Mesodermal cell (in vitro differentiated cells): ENCODE results near the gene ATG4A.

ENCODE experiments used
- H3K27ac ChIP-seq: 2 replicates; pipeline ENCODE4 v1.7.0; 2013; ENCODE audit warnings: mild to moderate bottlenecking, low read depth, low read length, moderate library complexity; ENCODE audit not compliant: severe bottlenecking
- H3K36me3 ChIP-seq: 2 replicates; pipeline ENCODE4 v1.7.1; 2013; ENCODE audit warnings: mild to moderate bottlenecking, low read length, moderate library complexity; ENCODE audit not compliant: control insufficient read depth, insufficient read depth
- H3K4me1 ChIP-seq: one replicate; pipeline ENCODE4 v1.7.1; 2013; ENCODE audit warnings: mild to moderate bottlenecking, low read length; ENCODE audit not compliant: insufficient read depth, control insufficient read depth, poor library complexity, severe bottlenecking
- H3K4me3 ChIP-seq: 2 replicates; pipeline ENCODE4 v1.7.0; 2013; ENCODE audit warnings: low read length, control low read depth, mild to moderate bottlenecking; ENCODE audit not compliant: insufficient read depth, poor library complexity, severe bottlenecking; ENCODE audit errors: extremely low read depth
- H3K9me3 ChIP-seq: 2 replicates; pipeline ENCODE4 v1.7.1; 2013; ENCODE audit warnings: mild to moderate bottlenecking, low read length, moderate library complexity; ENCODE audit not compliant: control insufficient read depth
- WGBS, 2 experiments: methylation state at CpG; one replicate each; pipeline ENCODE4 v1.1.5; 2013; ENCODE audit warnings: missing lambda C conversion rate in 2 of 2; ENCODE audit not compliant: insufficient coverage in 2 of 2; 5-methylcytosine and 5-hydroxymethylcytosine counted together

ATG4A gene

GRCh38 chrX:108072746-108073145 is 18.8 kb upstream of the ATG4A start:
- no peaks in the 10 kb centered on the region for H3K4me1 ChIP-seq
- no CpG with 5 or more reads among the region's 5 CpGs for WGBS, 2 experiments
- H3K27ac ChIP-seq: no peak overlapping the region
- no peak overlapping the region for H3K4me3 ChIP-seq
- H3K9me3 ChIP-seq: no peaks in the 10 kb centered on the region
- H3K36me3 ChIP-seq: no peaks in the 10 kb centered on the region

GRCh38 chrX:108081110-108081509 is 10.5 kb upstream of the ATG4A start:
- no peak overlapping the region for H3K4me3 ChIP-seq
- peaks cover 9% of the 10 kb centered on the region for H3K36me3 ChIP-seq
- 100% methylated on average over 1 of the region's 2 CpGs; no CpG with 5 or more reads in 1 of the 2 experiments for WGBS, 2 experiments
- H3K9me3 ChIP-seq: no peaks in the 10 kb centered on the region
- H3K4me1 ChIP-seq: no peaks in the 10 kb centered on the region
- H3K27ac ChIP-seq: no peak overlapping the region

DNA sequence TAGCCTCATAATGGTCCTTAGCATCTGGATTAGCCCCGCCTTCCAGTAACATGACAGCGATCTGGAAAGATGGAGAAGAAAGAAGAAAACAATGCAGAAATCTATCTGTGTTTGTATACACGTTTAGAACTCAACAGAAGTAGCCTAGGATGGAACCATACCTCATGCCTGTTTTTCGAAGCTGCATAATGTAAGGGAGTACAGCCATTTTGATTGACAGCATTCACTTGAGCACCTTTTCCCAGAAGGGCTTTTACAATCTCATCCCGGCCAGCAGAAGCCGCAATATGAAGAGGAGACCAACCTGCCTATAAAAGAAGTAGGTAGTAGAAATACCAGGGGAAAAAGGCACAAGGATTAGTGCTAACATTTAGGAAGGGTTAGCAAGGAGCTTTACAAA is 3.8 kb upstream of the ATG4A start:
- no peak overlapping the region for H3K27ac ChIP-seq
- peaks cover 27% of the 10 kb centered on the region for H3K36me3 ChIP-seq
- H3K4me3 ChIP-seq: no peak overlapping the region
- peaks cover 2% of the 10 kb centered on the region for H3K4me1 ChIP-seq
- H3K9me3 ChIP-seq: no peaks in the 10 kb centered on the region
- 90 to 100% methylated on average over 2 of the region's 6 CpGs for WGBS, 2 experiments

DNA sequence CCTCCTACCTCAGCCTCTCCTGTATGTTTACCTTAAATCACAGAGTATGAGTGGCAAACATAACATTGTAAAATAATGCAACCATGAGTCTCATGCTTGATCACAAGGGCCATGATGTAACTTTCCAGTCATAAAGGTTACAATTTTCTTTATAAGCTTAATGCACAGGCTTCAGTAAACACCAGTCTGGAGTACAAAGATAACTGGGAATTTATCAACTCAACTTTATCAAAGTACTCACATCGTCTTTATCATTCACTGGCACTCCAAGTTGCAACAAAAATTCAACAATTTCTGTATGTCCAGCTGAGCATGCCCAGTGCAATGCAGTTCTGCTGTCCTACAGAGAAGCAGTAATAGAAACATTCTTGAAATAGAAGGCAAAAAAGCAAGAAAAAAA is 3.1 kb upstream of the ATG4A start:
- no peaks in the 10 kb centered on the region for H3K9me3 ChIP-seq
- no peak overlapping the region for H3K27ac ChIP-seq
- H3K4me1 ChIP-seq: peaks cover 2% of the 10 kb centered on the region
- H3K36me3 ChIP-seq: peaks cover 27% of the 10 kb centered on the region
- no CpG with 5 or more reads among the region's 1 CpG for WGBS, 2 experiments
- no peak overlapping the region for H3K4me3 ChIP-seq

GRCh38 chrX:108090491-108091263 is 901 bp upstream of the ATG4A start:
- H3K9me3 ChIP-seq: no peaks in the 10 kb centered on the region
- H3K4me3 ChIP-seq: peak overlapping the region; percentile 56
- H3K36me3 ChIP-seq: peaks cover 19% of the 10 kb centered on the region
- WGBS, 2 experiments: 0% methylated on average over 3 to 4 of the region's 20 CpGs
- peak overlapping the region; percentile 79 for H3K27ac ChIP-seq
- H3K4me1 ChIP-seq: peaks cover 2% of the 10 kb centered on the region

DNA sequence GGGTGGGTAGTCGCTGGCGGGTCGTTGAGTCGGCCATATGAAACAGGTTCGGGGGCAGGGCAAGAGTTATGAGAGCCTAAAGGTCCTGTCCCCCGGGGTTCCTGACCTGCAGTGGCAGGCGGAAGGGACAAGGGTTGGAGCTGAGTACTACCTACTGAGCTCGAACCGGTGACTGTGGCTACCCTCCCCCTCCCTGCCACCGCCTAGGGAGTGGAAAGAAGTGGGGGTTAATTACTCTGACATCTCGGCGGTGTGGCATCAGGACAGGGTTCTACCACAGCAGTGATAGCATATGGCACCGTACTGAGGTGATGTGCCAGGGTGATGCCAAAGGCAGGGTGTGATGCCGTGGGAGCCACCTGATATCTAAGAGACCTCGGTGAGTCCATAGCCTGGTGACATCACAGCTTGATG is 307 bp downstream of the ATG4A start:
- WGBS, 2 experiments: 24% methylated on average over 4 of the region's 15 CpGs; no CpG with 5 or more reads in 1 of the 2 experiments
- peak overlapping the region; percentile 56 for H3K4me3 ChIP-seq
- no peak overlapping the region for H3K27ac ChIP-seq
- no peaks in the 10 kb centered on the region for H3K9me3 ChIP-seq
- peaks cover 14% of the 10 kb centered on the region for H3K36me3 ChIP-seq
- peaks cover 2% of the 10 kb centered on the region for H3K4me1 ChIP-seq

GRCh38 chrX:108097380-108097779 is 5.8 kb downstream of the ATG4A start:
- no peak overlapping the region for H3K27ac ChIP-seq
- H3K4me3 ChIP-seq: no peak overlapping the region
- no peaks in the 10 kb centered on the region for H3K9me3 ChIP-seq
- H3K36me3 ChIP-seq: no peaks in the 10 kb centered on the region
- H3K4me1 ChIP-seq: no peaks in the 10 kb centered on the region
- no CpG with 5 or more reads among the region's 2 CpGs for WGBS, 2 experiments

DNA sequence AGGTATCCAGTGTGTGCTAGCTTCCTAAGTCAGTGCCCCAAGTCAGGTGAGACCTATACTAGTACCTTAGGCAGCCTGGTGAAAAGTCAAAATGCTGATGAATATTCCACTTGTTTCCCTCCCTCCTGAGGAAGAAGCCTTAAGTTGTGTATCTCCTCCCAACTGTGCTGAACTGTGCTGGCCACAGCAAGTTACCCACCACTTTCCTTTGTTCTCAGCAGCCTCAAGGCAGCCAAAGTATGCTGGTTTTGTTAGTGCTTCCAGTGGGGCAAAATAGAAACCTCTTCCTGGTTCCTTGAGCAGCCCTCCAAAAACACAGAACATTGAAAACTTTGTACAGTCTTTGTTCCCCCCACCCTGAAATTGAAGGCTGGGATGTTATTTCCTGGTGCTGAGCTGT is 13.9 kb downstream of the ATG4A start:
- no peaks in the 10 kb centered on the region for H3K4me1 ChIP-seq
- no peak overlapping the region for H3K27ac ChIP-seq
- no peaks in the 10 kb centered on the region for H3K9me3 ChIP-seq
- no peak overlapping the region for H3K4me3 ChIP-seq
- no peaks in the 10 kb centered on the region for H3K36me3 ChIP-seq

GRCh38 chrX:108114541-108114940 is 23.0 kb downstream of the ATG4A start:
- no peak overlapping the region for H3K4me3 ChIP-seq
- no peak overlapping the region for H3K27ac ChIP-seq
- H3K9me3 ChIP-seq: no peaks in the 10 kb centered on the region
- peaks cover 1% of the 10 kb centered on the region for H3K4me1 ChIP-seq
- no peaks in the 10 kb centered on the region for H3K36me3 ChIP-seq

- Histone ChIP-seq H3K4me1 (peaks cover 18% of the 10 kb centered on the region), H3K9me3 (no peaks in the 10 kb centered on the region)
- no CpG with 5 or more reads among the region's 3 CpGs for WGBS, 2 experiments
These were observed 26.4 kb downstream of the ATG4A start for GRCh38 chrX:108117988-108118387.

GRCh38 chrX:108121291-108121690 is 29.7 kb downstream of the ATG4A start:
- H3K4me3 ChIP-seq: no peak overlapping the region
- 100% methylated on average over 2 of the region's 3 CpGs; no CpG with 5 or more reads in 1 of the 2 experiments for WGBS, 2 experiments

More at GRCh38 chrX:108117988-108118387, 26.4 kb downstream of the ATG4A start:
- H3K27ac ChIP-seq: no peak overlapping the region
- no peaks in the 10 kb centered on the region for H3K36me3 ChIP-seq
- no peak overlapping the region for H3K4me3 ChIP-seq

More at GRCh38 chrX:108121291-108121690, 29.7 kb downstream of the ATG4A start:
- Histone ChIP-seq H3K9me3 (no peaks in the 10 kb centered on the region), H3K4me1 (peaks cover 18% of the 10 kb centered on the region), H3K27ac (no peak overlapping the region), H3K36me3 (no peaks in the 10 kb centered on the region)
